CD4-positive, alpha-beta T cell (primary cell): Measurements from ENCODE around the gene STK24. TPM values are rescaled to one million over a fixed set of nuclear protein-coding genes. Genes with fewer than 3 reads are reported as not detected.

Experiments used
- ATAC-seq: fragments of 200-7000 bp; cut with Tn5 transposase; one replicate; pipeline ENCODE4 v1.10.0; 2022; ENCODE audit warnings: mild to moderate bottlenecking; ENCODE audit not compliant: poor library complexity
- CTCF ChIA-PET: fragments of 350-600 bp; sonication (Branson Sonifier 250); formaldehyde crosslinking; loops from one replicate; lab custom pipeline; 2021; ENCODE audit warnings: antibody characterized with exemption, inconsistent platforms; lab: Charles Lee
- POLR2A ChIA-PET: fragments of 350-600 bp; sonication (Branson Sonifier 250); formaldehyde crosslinking; loops from one replicate; lab custom pipeline; 2021; ENCODE audit warnings: antibody characterized with exemption, inconsistent platforms; lab: Charles Lee
- DNase-seq, 14 experiments: peaks; one replicate each; pipeline ENCODE4 v3.0.0-alpha.2; 2013 to 2020; ENCODE audit warnings: mixed read lengths in 2 of 14
- H3K27ac ChIP-seq, 2 donors: one replicate each; pipeline versions ENCODE4 v1.5.1 to v1.7.0; 2013; ENCODE audit warnings: low read length in 2 of 2, low read depth in 1 of 2, mild to moderate bottlenecking in 1 of 2
- H3K27me3 ChIP-seq, 2 experiments: 1 replicate in 1 of 2; 2 replicates in 1 of 2; pipeline versions ENCODE4 v1.6.1 to v1.7.0; 2013; ENCODE audit warnings: low read length in 2 of 2, control low read depth in 1 of 2, mild to moderate bottlenecking in 1 of 2, moderate library complexity in 1 of 2; ENCODE audit not compliant: insufficient read depth in 2 of 2, control insufficient read depth in 1 of 2
- H3K36me3 ChIP-seq: one replicate; pipeline ENCODE4 v1.6.1; 2013; ENCODE audit warnings: low read length, control low read depth; ENCODE audit not compliant: insufficient read depth
- H3K4me1 ChIP-seq: one replicate; pipeline ENCODE4 v1.6.1; 2013; ENCODE audit warnings: low read length, control low read depth; ENCODE audit not compliant: insufficient read depth
- H3K4me3 ChIP-seq: one replicate; pipeline ENCODE4 v1.5.1; 2013; ENCODE audit warnings: mild to moderate bottlenecking, low read length, moderate library complexity
- H3K9me3 ChIP-seq, 2 experiments: 1 replicate in 1 of 2; 2 replicates in 1 of 2; pipeline versions ENCODE4 v1.6.1 to v1.7.0; 2013; ENCODE audit warnings: low read length in 2 of 2, mild to moderate bottlenecking in 2 of 2, control low read depth in 1 of 2, moderate library complexity in 1 of 2; ENCODE audit not compliant: control insufficient read depth in 1 of 2, insufficient read depth in 1 of 2
- H3K27ac Mint-ChIP-seq: one replicate; pipeline ENCODE4 v1.8.0; 2020; ENCODE audit warnings: mixed read lengths
- H3K27me3 Mint-ChIP-seq: one replicate; pipeline ENCODE4 v1.8.0; 2021; ENCODE audit warnings: mixed read lengths
- H3K36me3 Mint-ChIP-seq: one replicate; pipeline ENCODE4 v1.8.0; 2021; ENCODE audit warnings: low read depth, mixed read lengths
- H3K4me1 Mint-ChIP-seq: one replicate; pipeline ENCODE4 v1.8.0; 2021; ENCODE audit warnings: low read depth, mixed read lengths
- H3K4me3 Mint-ChIP-seq: one replicate; pipeline ENCODE4 v1.8.0; 2020; ENCODE audit warnings: mild to moderate bottlenecking, mixed read lengths
- H3K9me3 Mint-ChIP-seq: one replicate; pipeline ENCODE4 v1.8.0; 2020; ENCODE audit warnings: mixed read lengths
- CTCF ChIP-seq: fragments of 200-600 bp; IDR thresholded peaks from one replicate; pipeline ENCODE4 v1.8.0; 2022; ENCODE audit warnings: antibody characterized with exemption, mild to moderate bottlenecking
- intact Hi-C, 2 experiments: fragments of 100-400 bp; cut with DNase I in 1 of 2; cut with micrococcal nuclease in 1 of 2; formaldehyde crosslinking; loops; one replicate each; pipeline versions ENCODE4 v1.15.1 to v1.9.0; 2023 to 2025; cut with DNase I, micrococcal nuclease
- total RNA-seq, 174 experiments: library from RNA in 2 of 174; stranded (reverse) in 2 of 174; gene quantifications; one replicate each; pipeline ENCODE4 v1.2.3 and lab custom pipeline; 2021 to 2026

The STK24 gene
- total RNA-seq, 2 experiments from 2014 or later = 82.3 to 85.2 TPM

GRCh38 chr13:98483601-98484288, 93.2 kb downstream of the STK24 start:
- Histone ChIP-seq H3K27ac (peak overlapping the region; percentile 29 to 50), H3K27me3 (no peaks in the 10 kb centered on the region), H3K36me3 (peaks cover 11% of the 10 kb centered on the region), H3K4me1 (peaks cover 87% of the 10 kb centered on the region), H3K4me3 (no peak overlapping the region), H3K9me3 (peaks cover 0 to 4% of the 10 kb centered on the region in 2 experiments)
- TF ChIP-seq CTCF = no peak
- H3K4me3 Mint-ChIP-seq = no peak overlapping the region
- ChIA-PET CTCF (interaction anchor here (1.3 to 2.2 kb wide), 5 partner anchors 17 to 170 kb away, joined by 3 to 15 read pairs (median 9); no protein-coding TSS in a partner anchor), POLR2A (interaction anchor here (1.1 to 2.1 kb wide), 3 partner anchors 74 to 94 kb away, joined by 3 to 5 read pairs (median 4); partner anchors contain the start of gene STK24)
- no peaks in the 10 kb centered on the region for H3K9me3 Mint-ChIP-seq
- peaks cover 81% of the 10 kb centered on the region for H3K4me1 Mint-ChIP-seq
- no peak for DNase-seq
- H3K36me3 Mint-ChIP-seq = peaks cover 22% of the 10 kb centered on the region
- ATAC-seq = no peak
- intact Hi-C loops = no loop called here
- H3K27ac Mint-ChIP-seq = peak overlapping the region; percentile 89
- H3K27me3 Mint-ChIP-seq = no peaks in the 10 kb centered on the region

- Mint-ChIP-seq H3K4me1 (peaks cover 81% of the 10 kb centered on the region), H3K36me3 (peaks cover 24% of the 10 kb centered on the region), H3K4me3 (no peak overlapping the region), H3K9me3 (no peaks in the 10 kb centered on the region), H3K27ac (peak overlapping the region; percentile 89), H3K27me3 (no peaks in the 10 kb centered on the region)
- DNase-seq (peak in 1 of 14 experiments; percentile 46), ATAC-seq (no peak)
- TF ChIP-seq CTCF = no peak
- Histone ChIP-seq H3K36me3 (peaks cover 11% of the 10 kb centered on the region), H3K4me1 (peaks cover 89% of the 10 kb centered on the region), H3K27ac (peak overlapping the region in 1 of 2 donors; percentile 36), H3K9me3 (peaks cover 0 to 4% of the 10 kb centered on the region in 2 experiments), H3K4me3 (no peak overlapping the region), H3K27me3 (no peaks in the 10 kb centered on the region)
- POLR2A ChIA-PET = interaction anchor here (0.7 kb wide), 1 partner anchor 149 kb away, joined by 4 read pairs; no protein-coding TSS in a partner anchor
- CTCF ChIA-PET = interaction anchor here (0.9 to 2.1 kb wide), 4 partner anchors 37 to 171 kb away, joined by 3 to 13 read pairs (median 4); no protein-coding TSS in a partner anchor
- intact Hi-C loops = no loop called here
Measured at GRCh38 chr13:98482476-98483444, 94.1 kb downstream of the STK24 start.
